ENCODE data around the gene PDGFRB.

The PDGFRB gene

DNA sequence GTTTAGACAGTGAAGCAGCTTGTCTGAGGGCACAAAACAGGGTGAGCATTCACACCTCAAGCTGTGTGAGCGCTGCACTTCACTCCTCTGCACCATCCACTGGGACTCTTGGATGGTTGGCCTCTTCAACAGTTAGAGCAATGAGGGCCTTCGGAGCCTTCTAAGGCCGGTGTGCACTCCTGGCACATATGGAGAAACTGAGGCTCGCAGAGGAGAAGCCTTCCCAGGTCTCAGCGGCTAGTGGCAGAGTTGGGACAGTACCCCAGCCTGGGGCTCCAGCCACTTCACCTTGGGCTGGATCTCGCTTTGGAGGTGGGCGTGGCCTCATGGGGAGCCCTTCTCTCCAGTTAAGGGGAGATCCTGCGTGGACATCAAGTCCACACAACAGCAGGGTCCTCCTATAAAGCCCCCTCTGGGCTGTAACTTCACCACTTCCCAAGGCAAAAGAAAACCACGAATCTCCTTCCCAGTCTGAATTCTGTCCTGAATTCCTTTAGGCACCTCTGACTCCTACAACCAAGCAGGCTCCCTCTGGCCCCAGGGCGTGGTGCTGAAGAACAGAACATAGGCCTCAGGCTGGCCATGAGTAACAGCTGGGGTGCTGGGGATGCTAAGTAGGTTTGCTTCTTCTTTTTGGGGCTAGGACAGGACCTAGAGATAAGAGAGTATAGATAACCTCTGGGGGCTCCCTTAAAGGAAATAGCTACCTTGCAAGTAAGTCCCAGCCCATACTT lies 38.8 kb downstream of the PDGFRB start:
- Histone ChIP-seq H3K27ac (replicated peaks) (no peak overlapping the region), H3K27me3 (ENCODE audit: insufficient read depth, poor library complexity, severe bottlenecking) (no peaks in the 10 kb centered on the region), H3K4me3 (replicated peaks; ENCODE audit: insufficient read depth, low read length) (no peak overlapping the region)
- TF ChIP-seq SPI1 (IDR thresholded peaks at IDR 0.05; ENCODE audit: borderline replicate concordance, low read depth) (no peak), POLR2AphosphoS5 (IDR thresholded peaks at IDR 0.05; ENCODE audit: low read depth) (no peak), GABPA (IDR thresholded peaks at IDR 0.05; ENCODE audit: low read depth) (no peak)
- TF ChIP-seq, protein P1, sequence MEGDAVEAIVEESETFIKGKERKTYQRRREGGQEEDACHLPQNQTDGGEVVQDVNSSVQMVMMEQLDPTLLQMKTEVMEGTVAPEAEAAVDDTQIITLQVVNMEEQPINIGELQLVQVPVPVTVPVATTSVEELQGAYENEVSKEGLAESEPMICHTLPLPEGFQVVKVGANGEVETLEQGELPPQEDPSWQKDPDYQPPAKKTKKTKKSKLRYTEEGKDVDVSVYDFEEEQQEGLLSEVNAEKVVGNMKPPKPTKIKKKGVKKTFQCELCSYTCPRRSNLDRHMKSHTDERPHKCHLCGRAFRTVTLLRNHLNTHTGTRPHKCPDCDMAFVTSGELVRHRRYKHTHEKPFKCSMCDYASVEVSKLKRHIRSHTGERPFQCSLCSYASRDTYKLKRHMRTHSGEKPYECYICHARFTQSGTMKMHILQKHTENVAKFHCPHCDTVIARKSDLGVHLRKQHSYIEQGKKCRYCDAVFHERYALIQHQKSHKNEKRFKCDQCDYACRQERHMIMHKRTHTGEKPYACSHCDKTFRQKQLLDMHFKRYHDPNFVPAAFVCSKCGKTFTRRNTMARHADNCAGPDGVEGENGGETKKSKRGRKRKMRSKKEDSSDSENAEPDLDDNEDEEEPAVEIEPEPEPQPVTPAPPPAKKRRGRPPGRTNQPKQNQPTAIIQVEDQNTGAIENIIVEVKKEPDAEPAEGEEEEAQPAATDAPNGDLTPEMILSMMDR (IDR thresholded peaks at IDR 0.05; ENCODE audit: insufficient read depth, low read length), result no peak
- TF ChIP-seq, protein P2, sequence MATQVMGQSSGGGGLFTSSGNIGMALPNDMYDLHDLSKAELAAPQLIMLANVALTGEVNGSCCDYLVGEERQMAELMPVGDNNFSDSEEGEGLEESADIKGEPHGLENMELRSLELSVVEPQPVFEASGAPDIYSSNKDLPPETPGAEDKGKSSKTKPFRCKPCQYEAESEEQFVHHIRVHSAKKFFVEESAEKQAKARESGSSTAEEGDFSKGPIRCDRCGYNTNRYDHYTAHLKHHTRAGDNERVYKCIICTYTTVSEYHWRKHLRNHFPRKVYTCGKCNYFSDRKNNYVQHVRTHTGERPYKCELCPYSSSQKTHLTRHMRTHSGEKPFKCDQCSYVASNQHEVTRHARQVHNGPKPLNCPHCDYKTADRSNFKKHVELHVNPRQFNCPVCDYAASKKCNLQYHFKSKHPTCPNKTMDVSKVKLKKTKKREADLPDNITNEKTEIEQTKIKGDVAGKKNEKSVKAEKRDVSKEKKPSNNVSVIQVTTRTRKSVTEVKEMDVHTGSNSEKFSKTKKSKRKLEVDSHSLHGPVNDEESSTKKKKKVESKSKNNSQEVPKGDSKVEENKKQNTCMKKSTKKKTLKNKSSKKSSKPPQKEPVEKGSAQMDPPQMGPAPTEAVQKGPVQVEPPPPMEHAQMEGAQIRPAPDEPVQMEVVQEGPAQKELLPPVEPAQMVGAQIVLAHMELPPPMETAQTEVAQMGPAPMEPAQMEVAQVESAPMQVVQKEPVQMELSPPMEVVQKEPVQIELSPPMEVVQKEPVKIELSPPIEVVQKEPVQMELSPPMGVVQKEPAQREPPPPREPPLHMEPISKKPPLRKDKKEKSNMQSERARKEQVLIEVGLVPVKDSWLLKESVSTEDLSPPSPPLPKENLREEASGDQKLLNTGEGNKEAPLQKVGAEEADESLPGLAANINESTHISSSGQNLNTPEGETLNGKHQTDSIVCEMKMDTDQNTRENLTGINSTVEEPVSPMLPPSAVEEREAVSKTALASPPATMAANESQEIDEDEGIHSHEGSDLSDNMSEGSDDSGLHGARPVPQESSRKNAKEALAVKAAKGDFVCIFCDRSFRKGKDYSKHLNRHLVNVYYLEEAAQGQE (IDR thresholded peaks at IDR 0.05; ENCODE audit: insufficient replicate concordance, low read depth), result no peak
- no peak for DNase-seq (ENCODE audit: low read depth in 1 of 2, low spot score in 1 of 2)

GRCh38 chr5:150114773-150115408 lies 40.8 kb downstream of the PDGFRB start:
- DNase-seq (ENCODE audit: low read depth in 1 of 2, low spot score in 1 of 2), result no peak
- H3K27ac ChIP-seq (replicated peaks), result no peak overlapping the region
- TF ChIP-seq, protein P1 (IDR thresholded peaks at IDR 0.05; ENCODE audit: insufficient read depth, low read length), result no peak
- no peak for TF ChIP-seq SPI1 (IDR thresholded peaks at IDR 0.05; ENCODE audit: borderline replicate concordance, low read depth)
- TF ChIP-seq GABPA (IDR thresholded peaks at IDR 0.05; ENCODE audit: low read depth), result no peak
- TF ChIP-seq POLR2AphosphoS5 (IDR thresholded peaks at IDR 0.05; ENCODE audit: low read depth), result no peak
- TF ChIP-seq, protein P2 (IDR thresholded peaks at IDR 0.05; ENCODE audit: insufficient replicate concordance, low read depth), result no peak
- no peaks in the 10 kb centered on the region for H3K27me3 ChIP-seq (ENCODE audit: insufficient read depth, poor library complexity, severe bottlenecking)
- H3K4me3 ChIP-seq (replicated peaks; ENCODE audit: insufficient read depth, low read length), result no peak overlapping the region

DNA sequence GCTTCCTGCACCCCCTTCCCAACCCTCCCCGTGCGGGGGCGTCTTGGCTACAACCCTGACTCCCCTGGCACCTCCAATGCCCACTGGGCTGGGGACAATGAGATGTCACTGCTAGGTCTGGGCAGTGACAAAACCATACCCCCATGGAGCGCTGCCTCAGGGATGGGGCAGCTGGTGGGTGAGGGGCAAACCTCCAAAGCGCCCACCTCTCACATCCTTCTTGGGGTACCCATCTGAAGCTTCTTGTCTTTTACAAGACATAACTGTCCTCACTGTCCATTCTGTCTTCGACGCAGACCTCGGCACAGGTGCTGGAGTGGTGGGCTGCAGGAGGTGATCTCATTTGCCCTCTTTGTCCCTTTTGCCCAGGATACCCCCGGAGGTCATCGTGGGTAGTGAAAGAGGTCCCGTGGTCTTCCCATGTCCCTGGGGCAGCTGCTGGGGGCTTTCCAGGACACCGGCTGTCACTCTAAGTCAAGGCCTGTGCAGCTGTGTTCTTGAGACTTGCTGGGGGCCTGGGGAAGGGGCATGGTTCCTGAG lies 41.5 kb downstream of the PDGFRB start:
- TF ChIP-seq, protein P1 (IDR thresholded peaks at IDR 0.05; ENCODE audit: insufficient read depth, low read length), result no peak
- TF ChIP-seq SPI1 (IDR thresholded peaks at IDR 0.05; ENCODE audit: borderline replicate concordance, low read depth) (no peak), POLR2AphosphoS5 (IDR thresholded peaks at IDR 0.05; ENCODE audit: low read depth) (no peak), GABPA (IDR thresholded peaks at IDR 0.05; ENCODE audit: low read depth) (no peak)
- TF ChIP-seq, protein P2 (IDR thresholded peaks at IDR 0.05; ENCODE audit: insufficient replicate concordance, low read depth), result no peak
- Histone ChIP-seq H3K4me3 (replicated peaks; ENCODE audit: insufficient read depth, low read length) (no peak overlapping the region), H3K27ac (replicated peaks) (no peak overlapping the region), H3K27me3 (ENCODE audit: insufficient read depth, poor library complexity, severe bottlenecking) (no peaks in the 10 kb centered on the region)
- DNase-seq (ENCODE audit: low read depth in 1 of 2, low spot score in 1 of 2), result no peak

All from HL-60 (cell line).